Activated B cell treated with CpG ODN at 0.5 μM for 24 hours (primary cell): ENCODE measurements around the gene ABITRAM. TPM values are rescaled to one million over a fixed set of nuclear protein-coding genes. Genes with fewer than 3 reads are reported as not detected.
"Not testable (repeated sequence)": the region's sequence is repeated elsewhere in the genome, so short reads cannot be mapped to it uniquely, and the experiment has no call there.

ENCODE experiments used
- ATAC-seq: fragments of 200-7000 bp; cut with Tn5 transposase; one replicate; pipeline ENCODE4 v1.10.0; 2021; ENCODE audit warnings: low read depth, mild to moderate bottlenecking, moderate library complexity
- CTCF ChIA-PET: fragments of 350-600 bp; sonication (Branson Sonifier 250); formaldehyde crosslinking; loops from one replicate; lab custom pipeline; 2021; ENCODE audit warnings: antibody characterized with exemption; lab: Charles Lee
- POLR2A ChIA-PET: fragments of 350-600 bp; sonication (Branson Sonifier 250); formaldehyde crosslinking; loops from one replicate; lab custom pipeline; 2021; ENCODE audit warnings: antibody characterized with exemption; lab: Charles Lee
- DNase-seq: peaks from one replicate; pipeline ENCODE4 v3.0.0; 2022
- H3K27ac Mint-ChIP-seq: one replicate; pipeline ENCODE4 v1.8.0; 2020; ENCODE audit warnings: mixed read lengths
- H3K27me3 Mint-ChIP-seq: one replicate; pipeline ENCODE4 v1.8.0; 2021; ENCODE audit warnings: mixed read lengths
- H3K36me3 Mint-ChIP-seq: one replicate; pipeline ENCODE4 v1.8.0; 2021; ENCODE audit warnings: low read depth, mixed read lengths
- H3K4me1 Mint-ChIP-seq: one replicate; pipeline ENCODE4 v1.8.0; 2021; ENCODE audit warnings: mixed read lengths
- H3K4me3 Mint-ChIP-seq: one replicate; pipeline ENCODE4 v1.8.0; 2020; ENCODE audit warnings: mild to moderate bottlenecking, mixed read lengths
- H3K9me3 Mint-ChIP-seq: one replicate; pipeline ENCODE4 v1.8.0; 2020; ENCODE audit warnings: mixed read lengths
- intact Hi-C: fragments of 100-400 bp; cut with micrococcal nuclease; formaldehyde crosslinking; loops from one replicate; pipeline ENCODE4 v1.15.1; 2024
- total RNA-seq: library from RNA; stranded (reverse); gene quantifications from 2 replicates; pipeline ENCODE4 v1.2.3, GENCODE V29; 2022
- TF ChIP-seq, protein P1 (sequence below): fragments of 200-600 bp; IDR thresholded peaks from one replicate; pipeline ENCODE4 v1.8.0; 2022; ENCODE audit warnings: antibody characterized with exemption, mild to moderate bottlenecking

The ABITRAM gene
- total RNA-seq, 1 donor from 2014 or later = 6.4 TPM

DNA sequence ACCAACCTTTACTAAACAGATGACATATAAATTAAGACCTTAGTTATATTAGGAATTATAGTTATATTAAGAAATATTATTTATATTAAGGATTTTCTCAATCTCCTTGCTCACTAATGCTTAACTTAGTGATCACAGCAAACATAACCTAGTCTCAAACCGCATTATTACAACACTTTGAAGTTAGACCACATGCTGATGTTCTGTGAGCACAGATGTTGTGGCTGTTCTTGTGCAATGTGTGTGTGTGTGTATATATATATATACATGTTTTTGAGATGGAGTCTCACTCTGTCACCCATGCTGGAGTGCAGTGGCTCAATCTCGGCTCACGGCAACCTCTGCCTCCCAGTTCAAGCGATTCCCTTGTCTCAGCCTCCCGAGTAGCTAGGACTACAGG, 20.8 kb upstream of the ABITRAM start:
- ATAC-seq = no peak

GRCh38 chr9:108919517-108919916, 14.7 kb upstream of the ABITRAM start:
- Mint-ChIP-seq H3K27me3 (no peaks in the 10 kb centered on the region), H3K36me3 (peaks cover 76% of the 10 kb centered on the region), H3K9me3 (no peaks in the 10 kb centered on the region), H3K4me1 (no peaks in the 10 kb centered on the region), H3K27ac (no peak overlapping the region), H3K4me3 (no peak overlapping the region)
- ATAC-seq = no peak
- DNase-seq = no peak
- intact Hi-C loops = no loop called here
- TF ChIP-seq, protein P1, sequence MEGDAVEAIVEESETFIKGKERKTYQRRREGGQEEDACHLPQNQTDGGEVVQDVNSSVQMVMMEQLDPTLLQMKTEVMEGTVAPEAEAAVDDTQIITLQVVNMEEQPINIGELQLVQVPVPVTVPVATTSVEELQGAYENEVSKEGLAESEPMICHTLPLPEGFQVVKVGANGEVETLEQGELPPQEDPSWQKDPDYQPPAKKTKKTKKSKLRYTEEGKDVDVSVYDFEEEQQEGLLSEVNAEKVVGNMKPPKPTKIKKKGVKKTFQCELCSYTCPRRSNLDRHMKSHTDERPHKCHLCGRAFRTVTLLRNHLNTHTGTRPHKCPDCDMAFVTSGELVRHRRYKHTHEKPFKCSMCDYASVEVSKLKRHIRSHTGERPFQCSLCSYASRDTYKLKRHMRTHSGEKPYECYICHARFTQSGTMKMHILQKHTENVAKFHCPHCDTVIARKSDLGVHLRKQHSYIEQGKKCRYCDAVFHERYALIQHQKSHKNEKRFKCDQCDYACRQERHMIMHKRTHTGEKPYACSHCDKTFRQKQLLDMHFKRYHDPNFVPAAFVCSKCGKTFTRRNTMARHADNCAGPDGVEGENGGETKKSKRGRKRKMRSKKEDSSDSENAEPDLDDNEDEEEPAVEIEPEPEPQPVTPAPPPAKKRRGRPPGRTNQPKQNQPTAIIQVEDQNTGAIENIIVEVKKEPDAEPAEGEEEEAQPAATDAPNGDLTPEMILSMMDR = no peak
- ChIA-PET CTCF (interaction anchor here (1.2 kb wide), 1 partner anchor 550 kb away, joined by 4 read pairs; no protein-coding TSS in a partner anchor), POLR2A (interaction anchor here (0.7 kb wide), 1 partner anchor 35 kb away, joined by 3 read pairs; no protein-coding TSS in a partner anchor)

More for the DNA sequence above, 20.8 kb upstream of the ABITRAM start:
- H3K36me3 Mint-ChIP-seq = peaks cover 71% of the 10 kb centered on the region
- H3K27me3 Mint-ChIP-seq = no peaks in the 10 kb centered on the region
- no peaks in the 10 kb centered on the region for H3K4me1 Mint-ChIP-seq
- H3K4me3 Mint-ChIP-seq = no peak overlapping the region
- intact Hi-C loops = no loop called here
- H3K27ac Mint-ChIP-seq = no peak overlapping the region
- POLR2A ChIA-PET = no interaction called here
- DNase-seq = no peak
- CTCF ChIA-PET = no interaction called here
- TF ChIP-seq, protein P1 = no peak
- H3K9me3 Mint-ChIP-seq = no peaks in the 10 kb centered on the region

- H3K27me3 Mint-ChIP-seq, intact Hi-C loops, CTCF ChIA-PET, H3K9me3 Mint-ChIP-seq, H3K4me3 Mint-ChIP-seq, POLR2A ChIA-PET, H3K27ac Mint-ChIP-seq, ATAC-seq, DNase-seq, H3K4me1 Mint-ChIP-seq: not testable (repeated sequence)
- peaks cover 84% of the 10 kb centered on the region for H3K36me3 Mint-ChIP-seq
These were observed 13.8 kb upstream of the ABITRAM start for GRCh38 chr9:108920401-108920800.

- Mint-ChIP-seq H3K4me1 (no peaks in the 10 kb centered on the region), H3K27me3 (no peaks in the 10 kb centered on the region), H3K36me3 (peaks cover 84% of the 10 kb centered on the region), H3K4me3 (no peak overlapping the region), H3K27ac (no peak overlapping the region), H3K9me3 (no peaks in the 10 kb centered on the region)
- POLR2A ChIA-PET = no interaction called here
- DNase-seq (no peak), ATAC-seq (no peak)
- intact Hi-C loops = no loop called here
- TF ChIP-seq, protein P1 = no peak
- CTCF ChIA-PET = no interaction called here
These were observed 13.0 kb upstream of the ABITRAM start for GRCh38 chr9:108921200-108921599.

- intact Hi-C loops = no loop called here
- H3K27ac Mint-ChIP-seq = no peak overlapping the region
- CTCF ChIA-PET = no interaction called here
- no peaks in the 10 kb centered on the region for H3K27me3 Mint-ChIP-seq
- TF ChIP-seq, protein P1 = no peak
- no peaks in the 10 kb centered on the region for H3K9me3 Mint-ChIP-seq
- peaks cover 87% of the 10 kb centered on the region for H3K36me3 Mint-ChIP-seq
- ATAC-seq (no peak), DNase-seq (no peak)
- H3K4me3 Mint-ChIP-seq = no peak overlapping the region
- POLR2A ChIA-PET = no interaction called here
- H3K4me1 Mint-ChIP-seq = no peaks in the 10 kb centered on the region
These were observed 9.7 kb upstream of the ABITRAM start for GRCh38 chr9:108924466-108924865.

DNA sequence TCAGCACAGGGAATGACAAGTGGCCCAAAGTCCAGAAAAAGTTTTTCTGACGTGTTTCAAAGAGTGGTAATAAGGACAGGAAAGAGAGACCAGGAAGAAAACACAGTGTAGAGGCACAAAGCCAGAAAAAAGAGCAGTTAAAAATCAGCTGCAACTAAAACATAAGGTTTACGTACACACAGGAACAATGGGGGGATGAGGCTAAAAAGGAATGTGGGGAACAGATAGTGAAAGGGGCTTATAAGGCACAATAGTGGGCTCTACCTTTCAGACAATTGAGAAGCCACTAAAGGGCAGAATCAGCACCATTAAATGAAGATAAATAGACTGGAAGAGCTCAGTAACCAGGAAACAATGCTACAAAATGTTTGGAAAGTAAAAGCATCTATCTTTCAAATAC, 5.8 kb upstream of the ABITRAM start:
- Mint-ChIP-seq H3K4me1 (peaks cover 9% of the 10 kb centered on the region), H3K27me3 (no peaks in the 10 kb centered on the region), H3K27ac (no peak overlapping the region), H3K9me3 (no peaks in the 10 kb centered on the region), H3K4me3 (no peak overlapping the region), H3K36me3 (peaks cover 64% of the 10 kb centered on the region)
- CTCF ChIA-PET = no interaction called here
- POLR2A ChIA-PET = no interaction called here
- no peak for ATAC-seq
- DNase-seq = no peak
- intact Hi-C loops = no loop called here
- TF ChIP-seq, protein P1 = no peak
